ENCODE measurements around the gene SGCD. TPM values are rescaled to one million over a fixed set of nuclear protein-coding genes. Genes with fewer than 3 reads are reported as not detected.

The SGCD gene
- total RNA-seq, 4 donors from 2014 or later, result 0.83 to 9.6 (median 1.9) TPM

DNA sequence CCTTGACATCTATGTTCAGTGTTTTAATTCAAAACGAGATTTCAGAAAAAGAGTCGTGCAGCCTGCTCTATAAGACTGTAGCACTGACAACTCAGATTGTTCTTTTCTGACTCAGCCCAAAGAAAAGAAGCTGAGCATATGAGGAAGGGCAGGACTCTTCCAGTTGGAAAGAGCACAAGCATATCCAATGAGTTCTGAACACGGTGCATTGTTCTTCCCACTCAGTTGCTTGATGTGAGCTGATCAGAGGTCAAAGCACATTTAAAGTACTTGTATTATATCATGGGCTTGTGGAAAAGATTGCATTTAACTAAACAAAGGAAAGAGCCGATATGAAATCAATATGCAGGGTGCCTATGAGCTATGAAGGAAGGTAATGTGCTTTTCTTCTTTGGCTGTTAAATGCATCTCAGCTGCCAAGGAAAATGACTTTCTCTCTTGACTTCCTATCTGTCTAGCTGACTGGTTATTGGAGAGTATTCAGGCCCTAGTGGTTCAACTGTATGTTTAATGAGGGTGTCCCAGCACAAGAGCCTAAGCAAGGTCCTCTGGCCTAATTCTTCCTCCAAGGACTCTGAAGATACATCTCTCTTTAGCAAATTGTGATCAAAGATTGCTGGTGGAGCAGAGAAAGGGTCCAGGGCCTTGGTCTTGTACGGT is 296.5 kb downstream of the SGCD start:
- Histone ChIP-seq H3K27me3 (no peaks in the 10 kb centered on the region), H3K36me3 (no peaks in the 10 kb centered on the region), H3K4me3 (no peak overlapping the region), H3K4me1 (no peaks in the 10 kb centered on the region), H3K9me3 (no peaks in the 10 kb centered on the region), H3K27ac (no peak overlapping the region)
- TF ChIP-seq POLR2A (IDR thresholded peaks at IDR 0.05), result no peak
- TF ChIP-seq CTCF (IDR thresholded peaks at IDR 0.05), result no peak
- no peak for DNase-seq

DNA sequence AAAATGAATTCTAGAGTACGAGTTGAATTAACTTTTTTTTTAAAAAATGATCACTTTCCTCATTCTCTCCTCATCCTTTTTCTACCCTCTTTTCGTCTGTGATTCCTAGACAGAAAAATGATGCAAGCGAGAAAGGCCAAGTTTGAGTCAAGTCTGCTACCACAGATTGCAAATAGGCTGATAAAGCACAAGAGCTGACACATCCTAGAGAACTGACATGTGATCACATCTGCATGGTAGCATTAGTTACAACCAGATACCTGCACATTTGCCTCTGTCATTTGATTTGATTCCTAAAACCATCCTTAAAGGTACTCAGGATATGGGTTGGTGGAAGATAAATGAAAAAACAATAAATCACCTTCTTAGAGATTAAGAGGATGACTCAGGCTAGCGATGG is 297.7 kb downstream of the SGCD start:
- no peak overlapping the region for H3K27ac ChIP-seq
- no peaks in the 10 kb centered on the region for H3K27me3 ChIP-seq
- DNase-seq, result no peak
- H3K4me3 ChIP-seq, result no peak overlapping the region
- no peaks in the 10 kb centered on the region for H3K9me3 ChIP-seq
- H3K4me1 ChIP-seq, result no peaks in the 10 kb centered on the region
- no peak for TF ChIP-seq CTCF (IDR thresholded peaks at IDR 0.05)
- no peak for TF ChIP-seq POLR2A (IDR thresholded peaks at IDR 0.05)
- H3K36me3 ChIP-seq, result no peaks in the 10 kb centered on the region

GRCh38 chr5:156628421-156628820 is 301.5 kb downstream of the SGCD start:
- Histone ChIP-seq H3K4me1 (no peaks in the 10 kb centered on the region), H3K4me3 (no peak overlapping the region), H3K27me3 (no peaks in the 10 kb centered on the region), H3K9me3 (no peaks in the 10 kb centered on the region), H3K36me3 (no peaks in the 10 kb centered on the region), H3K27ac (no peak overlapping the region)
- DNase-seq, result no peak
- TF ChIP-seq CTCF (IDR thresholded peaks at IDR 0.05) (no peak), POLR2A (IDR thresholded peaks at IDR 0.05) (no peak)

DNA sequence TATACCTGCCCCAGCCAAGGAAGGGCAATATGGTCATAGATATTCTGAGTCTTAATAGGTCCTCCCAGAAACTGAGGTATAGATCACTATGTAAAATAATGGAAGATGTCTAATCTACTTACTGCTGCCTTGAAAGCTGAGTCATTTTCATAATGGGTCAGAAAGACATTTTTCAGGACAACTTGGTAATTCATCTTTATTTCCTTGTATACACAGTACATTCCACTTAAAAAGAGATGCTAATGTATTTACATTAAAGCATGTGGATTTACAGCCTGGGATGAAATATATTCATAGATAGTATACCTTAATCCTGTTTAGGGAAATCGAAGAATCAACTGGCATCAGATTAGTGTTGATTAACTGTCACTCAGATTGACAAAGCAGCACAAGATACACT is 304.0 kb downstream of the SGCD start:
- no peaks in the 10 kb centered on the region for H3K4me1 ChIP-seq
- no peaks in the 10 kb centered on the region for H3K9me3 ChIP-seq
- no peak overlapping the region for H3K4me3 ChIP-seq
- TF ChIP-seq POLR2A (IDR thresholded peaks at IDR 0.05) (no peak), CTCF (IDR thresholded peaks at IDR 0.05) (no peak)
- no peaks in the 10 kb centered on the region for H3K27me3 ChIP-seq
- H3K27ac ChIP-seq, result no peak overlapping the region
- no peak for DNase-seq
- H3K36me3 ChIP-seq, result no peaks in the 10 kb centered on the region

DNA sequence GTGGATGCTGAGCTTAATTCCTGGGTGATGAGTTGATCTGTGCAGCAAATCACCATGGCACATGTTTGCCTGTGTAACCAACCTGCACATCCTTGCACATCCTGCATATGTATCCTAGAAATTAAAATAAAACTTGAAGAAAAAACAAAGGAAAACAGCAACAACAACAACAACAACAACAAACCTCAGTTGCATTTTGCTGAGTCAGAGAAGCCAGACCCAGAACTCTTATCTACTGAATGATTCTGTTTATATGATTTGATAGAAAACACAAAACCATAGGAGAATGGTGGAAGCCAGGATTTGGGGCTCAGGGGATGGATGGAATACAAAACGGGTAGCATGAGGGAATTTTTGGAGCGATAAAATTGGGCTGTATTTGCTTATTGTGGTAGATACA is 307.3 kb downstream of the SGCD start:
- no peaks in the 10 kb centered on the region for H3K4me1 ChIP-seq
- no peaks in the 10 kb centered on the region for H3K36me3 ChIP-seq
- no peak for DNase-seq
- H3K9me3 ChIP-seq, result no peaks in the 10 kb centered on the region
- TF ChIP-seq CTCF (IDR thresholded peaks at IDR 0.05) (no peak), POLR2A (IDR thresholded peaks at IDR 0.05) (no peak)
- no peak overlapping the region for H3K27ac ChIP-seq
- no peak overlapping the region for H3K4me3 ChIP-seq
- H3K27me3 ChIP-seq, result no peaks in the 10 kb centered on the region
